Stimulated activated CD8-positive, alpha-beta memory T cell treated with anti-CD3 and anti-CD28 coated beads, Interleukin-7, amount 100 ng/mL, for 48 hours (primary cell): ENCODE results near the gene UBE2E2.
"Not testable (repeated sequence)": the region's sequence is repeated elsewhere in the genome, so short reads cannot be mapped to it uniquely, and the experiment has no call there.

Experiments used
- DNase-seq, 2 donors: peaks; one replicate each; pipeline ENCODE4 v3.0.0-alpha.2; 2020; ENCODE audit warnings: low read depth in 1 of 2; ENCODE audit errors: extremely low read depth in 1 of 2

UBE2E2 gene

GRCh38 chr3:23320586-23321570 is 117.8 kb downstream of the UBE2E2 start:
- DNase-seq: no peak

- no peak for DNase-seq
Measured at GRCh38 chr3:23324745-23325144, 121.6 kb downstream of the UBE2E2 start.

- DNase-seq: no peak
Measured at GRCh38 chr3:23325466-23326065, 122.4 kb downstream of the UBE2E2 start.

GRCh38 chr3:23329471-23330105 is 126.5 kb downstream of the UBE2E2 start:
- no peak for DNase-seq

- no peak for DNase-seq
Measured at GRCh38 chr3:23330568-23330967, 127.4 kb downstream of the UBE2E2 start.

- no peak for DNase-seq
Measured at GRCh38 chr3:23331141-23331935, 128.2 kb downstream of the UBE2E2 start.

- DNase-seq: no peak
Measured at GRCh38 chr3:23333633-23334032, 130.5 kb downstream of the UBE2E2 start.

GRCh38 chr3:23336853-23337252 is 133.7 kb downstream of the UBE2E2 start:
- not testable (repeated sequence) for DNase-seq

GRCh38 chr3:23341147-23341838 is 138.2 kb downstream of the UBE2E2 start:
- DNase-seq: no peak

GRCh38 chr3:23342343-23342742 is 139.2 kb downstream of the UBE2E2 start:
- DNase-seq: no peak

- no peak for DNase-seq
Measured at GRCh38 chr3:23343509-23343908, 140.4 kb downstream of the UBE2E2 start.

GRCh38 chr3:23344886-23345285 is 141.8 kb downstream of the UBE2E2 start:
- no peak for DNase-seq

- DNase-seq: not testable (repeated sequence)
Measured at GRCh38 chr3:23349444-23349843, 146.3 kb downstream of the UBE2E2 start.

GRCh38 chr3:23356169-23356568 is 153.0 kb downstream of the UBE2E2 start:
- no peak for DNase-seq

GRCh38 chr3:23356923-23357322 is 153.8 kb downstream of the UBE2E2 start:
- DNase-seq: no peak

- no peak for DNase-seq
Measured at GRCh38 chr3:23359116-23359515, 156.0 kb downstream of the UBE2E2 start.

- DNase-seq: no peak
Measured at GRCh38 chr3:23365066-23365465, 161.9 kb downstream of the UBE2E2 start.

- DNase-seq: no peak
Measured at GRCh38 chr3:23368731-23369130, 165.6 kb downstream of the UBE2E2 start.

GRCh38 chr3:23372285-23372684 is 169.2 kb downstream of the UBE2E2 start:
- DNase-seq: no peak
